ENCODE results near the gene BIRC7. TPM values are rescaled to one million over a fixed set of nuclear protein-coding genes. Genes with fewer than 3 reads are reported as not detected.

Gene BIRC7
- total RNA-seq, 1 experiment from 2014 or later, result not detected

DNA sequence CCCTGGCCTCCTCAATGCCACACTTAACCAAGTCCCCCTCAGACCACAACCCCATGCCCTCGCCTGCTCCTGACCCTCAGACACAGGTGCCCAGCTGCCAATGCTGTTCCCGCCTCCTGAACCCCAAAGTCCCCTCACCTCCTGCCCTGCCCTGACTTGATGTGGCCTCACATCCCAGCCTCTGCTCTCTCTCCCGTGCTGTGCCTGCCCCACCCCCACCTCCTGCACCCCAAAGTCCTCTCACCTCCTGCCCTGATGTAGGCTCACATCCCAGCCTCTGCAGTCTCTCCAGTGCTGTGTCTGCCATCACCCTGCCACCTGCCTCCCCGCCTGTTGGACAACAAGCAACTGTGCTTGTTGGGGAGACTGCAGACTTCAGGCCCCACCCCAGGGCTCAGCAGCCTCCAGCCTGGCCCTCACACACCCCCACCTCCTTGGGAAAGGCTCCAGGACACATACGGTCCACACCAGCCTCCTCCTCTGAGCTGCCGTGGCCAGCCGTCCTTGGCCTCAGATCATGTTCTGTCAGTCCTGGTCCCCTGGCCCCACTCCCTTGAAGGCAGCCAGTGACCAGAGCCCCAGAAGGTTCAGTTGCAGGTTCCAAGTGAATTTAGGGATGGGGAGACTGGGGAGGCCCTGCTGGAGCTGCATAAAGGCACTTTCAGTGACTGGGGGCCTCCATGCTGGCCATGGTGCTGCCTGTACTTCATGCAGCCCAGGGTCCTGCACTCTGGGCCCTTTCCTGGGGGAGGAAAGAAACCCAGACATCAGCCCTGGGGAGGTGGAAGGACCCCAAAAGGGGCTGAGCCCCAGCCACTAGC is 48.2 kb upstream of the BIRC7 start:
- no peaks in the 10 kb centered on the region for H3K9me2 ChIP-seq (ENCODE audit: insufficient read depth)
- H3K36me3 ChIP-seq (ENCODE audit: low read depth), result no peaks in the 10 kb centered on the region
- DNase-seq, result no peak
- H3K4me2 ChIP-seq, result no peak overlapping the region
- ChIA-PET CTCF (no interaction called here), POLR2A (ENCODE audit: unreplicated experiment) (no interaction called here)
- no peak overlapping the region for H2AFZ ChIP-seq
- peaks cover 7% of the 10 kb centered on the region for H3K27me3 ChIP-seq (ENCODE audit: insufficient read depth, low read depth)
- no TSS peak for BruUV-seq (replicated peaks)
- H3K4me3 ChIP-seq, result no peak overlapping the region
- H3K79me2 ChIP-seq (ENCODE audit: low read depth), result no peaks in the 10 kb centered on the region
- no peaks in the 10 kb centered on the region for H3K9me3 ChIP-seq (ENCODE audit: insufficient read depth, low read depth)
- H4K20me1 ChIP-seq (ENCODE audit: insufficient read depth), result peaks cover 8% of the 10 kb centered on the region; the same call in 1 of the 2 replicates
- H3F3A ChIP-seq (ENCODE audit: insufficient read depth, low read depth), result peaks cover 27% of the 10 kb centered on the region
- TF ChIP-seq EZH2 (IDR thresholded peaks at IDR 0.05; ENCODE audit: low read depth) (no peak), CTCF (conservative IDR thresholded peaks at IDR 0.05) (no peak)
- H3K4me1 ChIP-seq (replicated peaks; ENCODE audit: insufficient read depth), result peaks cover 20% of the 10 kb centered on the region
- intact Hi-C loops (cut with micrococcal nuclease; ENCODE audit: unreplicated experiment), result no loop called here
- no peak overlapping the region for H3K27ac ChIP-seq

- Histone ChIP-seq H4K20me1 (ENCODE audit: insufficient read depth) (peaks cover 6% of the 10 kb centered on the region; the same call in 1 of the 2 replicates), H3K4me1 (replicated peaks; ENCODE audit: insufficient read depth) (peaks cover 20% of the 10 kb centered on the region), H3K27me3 (ENCODE audit: insufficient read depth, low read depth) (peaks cover 1% of the 10 kb centered on the region), H3F3A (ENCODE audit: insufficient read depth, low read depth) (peaks cover 29% of the 10 kb centered on the region), H3K9me3 (ENCODE audit: insufficient read depth, low read depth) (no peaks in the 10 kb centered on the region), H3K4me3 (no peak overlapping the region), H3K79me2 (ENCODE audit: low read depth) (no peaks in the 10 kb centered on the region), H3K36me3 (ENCODE audit: low read depth) (no peaks in the 10 kb centered on the region), H2AFZ (no peak overlapping the region), H3K4me2 (no peak overlapping the region), H3K27ac (no peak overlapping the region), H3K9me2 (ENCODE audit: insufficient read depth) (no peaks in the 10 kb centered on the region)
- no peak for TF ChIP-seq CTCF (conservative IDR thresholded peaks at IDR 0.05)
- TF ChIP-seq EZH2 (IDR thresholded peaks at IDR 0.05; ENCODE audit: low read depth), result no peak
- ChIA-PET CTCF (no interaction called here), POLR2A (ENCODE audit: unreplicated experiment) (no interaction called here)
- intact Hi-C loops (cut with micrococcal nuclease; ENCODE audit: unreplicated experiment), result no loop called here
- no peak for DNase-seq
- no TSS peak for BruUV-seq (replicated peaks)
Measured at GRCh38 chr20:63188159-63188442, 47.6 kb upstream of the BIRC7 start.

DNA sequence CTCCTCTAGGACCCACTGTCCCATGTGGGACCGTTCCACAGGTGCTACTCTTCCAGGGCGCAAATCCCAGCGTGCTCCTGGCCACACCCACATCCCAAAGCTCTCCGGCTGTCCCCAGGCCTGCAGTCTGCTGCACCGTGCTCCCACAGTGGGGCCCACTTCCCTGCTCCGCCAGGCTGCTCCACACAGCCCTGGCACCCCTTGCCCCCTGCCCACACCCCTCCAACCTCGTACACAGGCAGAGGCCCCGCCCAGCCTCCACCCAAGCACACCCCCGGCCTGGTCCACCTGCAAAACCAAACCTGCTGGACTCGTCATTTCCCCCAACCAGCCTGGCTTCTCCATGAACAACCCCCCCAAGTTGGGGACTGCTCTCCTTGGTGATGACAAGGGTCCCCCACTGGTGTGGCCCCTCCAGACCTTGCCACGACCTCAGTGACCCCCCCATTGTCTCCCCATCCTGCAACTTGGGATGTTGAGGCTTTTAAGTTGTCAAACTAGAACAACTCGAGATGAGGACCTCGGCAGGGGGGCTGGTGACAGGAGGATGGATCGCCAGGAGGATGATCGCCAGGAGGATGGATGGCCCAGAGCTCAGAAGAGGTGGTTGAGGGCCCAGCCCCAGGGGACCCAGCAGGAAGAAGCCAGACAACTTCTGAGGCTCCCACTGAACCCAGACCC is 46.9 kb upstream of the BIRC7 start:
- CTCF ChIA-PET, result no interaction called here
- Histone ChIP-seq H3K27me3 (ENCODE audit: insufficient read depth, low read depth) (no peaks in the 10 kb centered on the region), H2AFZ (no peak overlapping the region), H3K27ac (no peak overlapping the region), H3F3A (ENCODE audit: insufficient read depth, low read depth) (peaks cover 30% of the 10 kb centered on the region), H3K4me1 (replicated peaks; ENCODE audit: insufficient read depth) (peaks cover 20% of the 10 kb centered on the region), H3K9me3 (ENCODE audit: insufficient read depth, low read depth) (no peaks in the 10 kb centered on the region), H3K9me2 (ENCODE audit: insufficient read depth) (no peaks in the 10 kb centered on the region), H4K20me1 (ENCODE audit: insufficient read depth) (no peaks in the 10 kb centered on the region), H3K4me3 (no peak overlapping the region), H3K4me2 (no peak overlapping the region), H3K79me2 (ENCODE audit: low read depth) (no peaks in the 10 kb centered on the region), H3K36me3 (ENCODE audit: low read depth) (no peaks in the 10 kb centered on the region)
- DNase-seq, result no peak
- intact Hi-C loops (cut with micrococcal nuclease; ENCODE audit: unreplicated experiment), result no loop called here
- no TSS peak for BruUV-seq (replicated peaks)
- POLR2A ChIA-PET (ENCODE audit: unreplicated experiment), result no interaction called here
- no peak for TF ChIP-seq CTCF (conservative IDR thresholded peaks at IDR 0.05)
